Neural cell (in vitro differentiated cells): Measurements from ENCODE around the gene TUBAL3. TPM values are rescaled to one million over a fixed set of nuclear protein-coding genes. Genes with fewer than 3 reads are reported as not detected.

Source experiments
- H2AFZ ChIP-seq: fragments of 200-600, 300-800 bp; sonication (generic), shearing (Covaris generic); 2 replicates; pipeline ENCODE4 v1.6.0; 2014; ENCODE audit warnings: low read depth, mild to moderate bottlenecking, antibody characterized with exemption, low read length, moderate library complexity
- H3F3A ChIP-seq: fragments of 200-600 bp; shearing (Covaris generic); 2 replicates; pipeline ENCODE4 v1.6.1; 2016; ENCODE audit warnings: mild to moderate bottlenecking, moderate library complexity, mixed read lengths, antibody characterized with exemption, low read length; ENCODE audit not compliant: insufficient read depth, poor library complexity, severe bottlenecking
- H3K27ac ChIP-seq: fragments of 200-600, 300-800 bp; sonication (generic), shearing (Covaris generic); 2 replicates; pipeline ENCODE4 v1.5.1; 2014; ENCODE audit warnings: mild to moderate bottlenecking, low read length, moderate library complexity
- H3K27me3 ChIP-seq: fragments of 300-800, 200-600 bp; sonication (generic), shearing (Covaris generic); 2 replicates; pipeline ENCODE4 v1.6.0; 2014; ENCODE audit warnings: mild to moderate bottlenecking, low read depth, low read length, moderate library complexity; ENCODE audit not compliant: insufficient read depth
- H3K36me3 ChIP-seq: fragments of 300-800, 200-600 bp; sonication (generic), shearing (Covaris generic); 2 replicates; pipeline ENCODE4 v1.5.1; 2014; ENCODE audit warnings: mild to moderate bottlenecking, antibody characterized with exemption, low read length, moderate library complexity; ENCODE audit not compliant: insufficient read depth
- H3K4me2 ChIP-seq: fragments of 300-800, 200-600 bp; sonication (generic), shearing (Covaris generic); 2 replicates; pipeline ENCODE4 v1.6.0; 2014; ENCODE audit warnings: mild to moderate bottlenecking, low read length
- H3K4me3 ChIP-seq: fragments of 300-800, 200-600 bp; sonication (generic), shearing (Covaris generic); 2 replicates; pipeline ENCODE4 v1.5.1; 2014; ENCODE audit warnings: mild to moderate bottlenecking, low read length, moderate library complexity
- H3K79me2 ChIP-seq: fragments of 200-600 bp; shearing (Covaris generic); replicated peaks from 2 replicates; pipeline ENCODE4 v1.6.0; 2014; ENCODE audit warnings: mild to moderate bottlenecking, low read length, moderate library complexity; ENCODE audit not compliant: insufficient read depth
- H3K9ac ChIP-seq: fragments of 300-800, 200-600 bp; sonication (generic), shearing (Covaris generic); 2 replicates; pipeline ENCODE4 v1.6.1; 2016; ENCODE audit warnings: mild to moderate bottlenecking, low read length, mixed read lengths
- H3K9me2 ChIP-seq: fragments of 200-600 bp; shearing (Covaris generic); 2 replicates; pipeline ENCODE4 v1.6.1; 2016; ENCODE audit warnings: mild to moderate bottlenecking, low read length, mixed read lengths; ENCODE audit not compliant: insufficient read depth
- H3K9me3 ChIP-seq: fragments of 200-600, 300-800 bp; sonication (generic), shearing (Covaris generic); 2 replicates; pipeline ENCODE4 v1.6.1; 2016; ENCODE audit warnings: mild to moderate bottlenecking, mixed run types, low read length, moderate library complexity, mixed read lengths
- H4K20me1 ChIP-seq: fragments of 200-600 bp; shearing (Covaris generic); 2 replicates; pipeline ENCODE4 v1.6.1; 2016; ENCODE audit warnings: mild to moderate bottlenecking, mixed run types; ENCODE audit not compliant: insufficient read depth
- CTCF ChIP-seq: fragments of 450-650 bp; IDR thresholded peaks from 2 replicates; pipeline ENCODE4 v1.5.1; 2014; ENCODE audit warnings: antibody characterized with exemption, mild to moderate bottlenecking, moderate library complexity; ENCODE audit not compliant: poor library complexity, severe bottlenecking
- EP300 ChIP-seq: fragments of 450-650 bp; conservative IDR thresholded peaks from 2 replicates; pipeline ENCODE4 v1.6.1; 2014; ENCODE audit warnings: antibody characterized with exemption, mild to moderate bottlenecking, moderate library complexity; ENCODE audit not compliant: poor library complexity, severe bottlenecking
- EZH2 ChIP-seq: fragments of 200-600, 300-800 bp; shearing (Covaris generic), sonication (generic); IDR thresholded peaks from 2 replicates; pipeline ENCODE4 v1.6.1; 2014; ENCODE audit warnings: antibody characterized with exemption, low read length, borderline replicate concordance, mild to moderate bottlenecking; ENCODE audit not compliant: insufficient read depth, poor library complexity, severe bottlenecking
- MXI1 ChIP-seq: fragments of 450-650 bp; conservative IDR thresholded peaks from 2 replicates; pipeline ENCODE4 v1.6.1; 2014; ENCODE audit warnings: antibody characterized with exemption, mild to moderate bottlenecking; ENCODE audit not compliant: poor library complexity, severe bottlenecking
- POLR2AphosphoS5 ChIP-seq: IDR thresholded peaks from 2 replicates; pipeline ENCODE4 v1.6.1; 2012
- RAD21 ChIP-seq: fragments of 450-650 bp; conservative IDR thresholded peaks from 2 replicates; pipeline ENCODE4 v1.6.1; 2014; ENCODE audit warnings: antibody characterized with exemption, mild to moderate bottlenecking, moderate library complexity
- SMC3 ChIP-seq: fragments of 450-650 bp; conservative IDR thresholded peaks from 2 replicates; pipeline ENCODE4 v1.6.1; 2014; ENCODE audit warnings: antibody characterized with exemption, mild to moderate bottlenecking, moderate library complexity; ENCODE audit not compliant: poor library complexity
- TAF1 ChIP-seq: IDR thresholded peaks from 2 replicates; pipeline ENCODE4 v1.6.1; 2012; ENCODE audit warnings: low read depth
- polyA plus RNA-seq: library from polyadenylated mRNA; depleted of rRNA; stranded (reverse); fragments of >200 nt; gene quantifications from 2 replicates; pipeline ENCODE4 v1.2.3, GENCODE V29; 2014
- TF ChIP-seq, protein P1 (sequence below): IDR thresholded peaks from 2 replicates; pipeline ENCODE4 v1.6.1; 2012; ENCODE audit warnings: borderline replicate concordance

The TUBAL3 gene
- polyA plus RNA-seq, 1 donor from 2014 or later = not detected

DNA sequence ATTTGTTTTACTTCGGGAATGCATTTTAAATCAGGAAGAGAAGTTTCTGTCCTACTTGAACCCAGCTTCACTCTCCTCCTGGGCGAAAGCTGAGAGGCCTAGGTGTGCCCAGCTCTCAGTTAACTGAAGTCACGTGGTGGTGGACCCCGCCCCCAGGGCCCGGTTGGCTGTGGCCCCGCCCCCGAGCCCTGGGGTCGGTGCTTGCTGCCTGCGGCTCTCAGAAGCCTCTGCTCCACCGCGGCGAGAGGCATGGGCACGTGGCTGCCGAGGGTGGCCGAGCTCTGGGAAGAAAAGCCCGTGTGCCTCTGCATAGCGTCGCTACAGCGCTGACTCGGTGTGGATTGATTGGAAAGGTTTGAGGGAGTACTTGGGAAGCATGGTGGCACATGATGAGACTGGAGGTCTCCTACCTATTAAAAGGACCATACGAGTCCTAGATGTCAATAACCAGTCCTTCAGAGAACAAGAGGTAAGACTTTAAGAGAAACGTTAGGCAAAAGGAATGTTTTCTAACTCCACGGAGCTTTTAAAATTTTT lies 41.8 kb upstream of the TUBAL3 start:
- Histone ChIP-seq H3K9ac (no peak overlapping the region), H3K27me3 (no peaks in the 10 kb centered on the region), H3K4me2 (no peak overlapping the region), H3K79me2 (no peaks in the 10 kb centered on the region), H3F3A (no peaks in the 10 kb centered on the region), H3K9me3 (no peaks in the 10 kb centered on the region), H3K4me3 (peak overlapping the region; percentile 53), H3K27ac (no peak overlapping the region), H3K36me3 (no peaks in the 10 kb centered on the region), H3K9me2 (no peaks in the 10 kb centered on the region), H4K20me1 (no peaks in the 10 kb centered on the region), H2AFZ (no peak overlapping the region)
- TF ChIP-seq POLR2AphosphoS5 (no peak), EP300 (no peak), MXI1 (peak; percentile 55), CTCF (no peak), SMC3 (no peak)
- TF ChIP-seq, protein P1, sequence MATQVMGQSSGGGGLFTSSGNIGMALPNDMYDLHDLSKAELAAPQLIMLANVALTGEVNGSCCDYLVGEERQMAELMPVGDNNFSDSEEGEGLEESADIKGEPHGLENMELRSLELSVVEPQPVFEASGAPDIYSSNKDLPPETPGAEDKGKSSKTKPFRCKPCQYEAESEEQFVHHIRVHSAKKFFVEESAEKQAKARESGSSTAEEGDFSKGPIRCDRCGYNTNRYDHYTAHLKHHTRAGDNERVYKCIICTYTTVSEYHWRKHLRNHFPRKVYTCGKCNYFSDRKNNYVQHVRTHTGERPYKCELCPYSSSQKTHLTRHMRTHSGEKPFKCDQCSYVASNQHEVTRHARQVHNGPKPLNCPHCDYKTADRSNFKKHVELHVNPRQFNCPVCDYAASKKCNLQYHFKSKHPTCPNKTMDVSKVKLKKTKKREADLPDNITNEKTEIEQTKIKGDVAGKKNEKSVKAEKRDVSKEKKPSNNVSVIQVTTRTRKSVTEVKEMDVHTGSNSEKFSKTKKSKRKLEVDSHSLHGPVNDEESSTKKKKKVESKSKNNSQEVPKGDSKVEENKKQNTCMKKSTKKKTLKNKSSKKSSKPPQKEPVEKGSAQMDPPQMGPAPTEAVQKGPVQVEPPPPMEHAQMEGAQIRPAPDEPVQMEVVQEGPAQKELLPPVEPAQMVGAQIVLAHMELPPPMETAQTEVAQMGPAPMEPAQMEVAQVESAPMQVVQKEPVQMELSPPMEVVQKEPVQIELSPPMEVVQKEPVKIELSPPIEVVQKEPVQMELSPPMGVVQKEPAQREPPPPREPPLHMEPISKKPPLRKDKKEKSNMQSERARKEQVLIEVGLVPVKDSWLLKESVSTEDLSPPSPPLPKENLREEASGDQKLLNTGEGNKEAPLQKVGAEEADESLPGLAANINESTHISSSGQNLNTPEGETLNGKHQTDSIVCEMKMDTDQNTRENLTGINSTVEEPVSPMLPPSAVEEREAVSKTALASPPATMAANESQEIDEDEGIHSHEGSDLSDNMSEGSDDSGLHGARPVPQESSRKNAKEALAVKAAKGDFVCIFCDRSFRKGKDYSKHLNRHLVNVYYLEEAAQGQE = no peak

- Histone ChIP-seq H3K9me3 (no peaks in the 10 kb centered on the region), H3K27ac (no peak overlapping the region), H3K4me2 (no peak overlapping the region), H3K9me2 (no peaks in the 10 kb centered on the region), H2AFZ (no peak overlapping the region), H3K27me3 (no peaks in the 10 kb centered on the region), H3K79me2 (no peaks in the 10 kb centered on the region), H3K36me3 (no peaks in the 10 kb centered on the region), H3F3A (no peaks in the 10 kb centered on the region), H3K4me3 (no peak overlapping the region), H3K9ac (no peak overlapping the region), H4K20me1 (no peaks in the 10 kb centered on the region)
- TF ChIP-seq, protein P1 = no peak
- TF ChIP-seq RAD21 (no peak), CTCF (no peak), SMC3 (no peak), TAF1 (no peak), EP300 (no peak), EZH2 (no peak), MXI1 (no peak), POLR2AphosphoS5 (no peak)
Observed at GRCh38 chr10:5445006-5445405, 40.4 kb upstream of the TUBAL3 start.
